ENCODE data around the gene CERCAM.
A peak's percentile ranks its signal among the peaks of the same experiment; 100 is the strongest.

Gene CERCAM

DNA sequence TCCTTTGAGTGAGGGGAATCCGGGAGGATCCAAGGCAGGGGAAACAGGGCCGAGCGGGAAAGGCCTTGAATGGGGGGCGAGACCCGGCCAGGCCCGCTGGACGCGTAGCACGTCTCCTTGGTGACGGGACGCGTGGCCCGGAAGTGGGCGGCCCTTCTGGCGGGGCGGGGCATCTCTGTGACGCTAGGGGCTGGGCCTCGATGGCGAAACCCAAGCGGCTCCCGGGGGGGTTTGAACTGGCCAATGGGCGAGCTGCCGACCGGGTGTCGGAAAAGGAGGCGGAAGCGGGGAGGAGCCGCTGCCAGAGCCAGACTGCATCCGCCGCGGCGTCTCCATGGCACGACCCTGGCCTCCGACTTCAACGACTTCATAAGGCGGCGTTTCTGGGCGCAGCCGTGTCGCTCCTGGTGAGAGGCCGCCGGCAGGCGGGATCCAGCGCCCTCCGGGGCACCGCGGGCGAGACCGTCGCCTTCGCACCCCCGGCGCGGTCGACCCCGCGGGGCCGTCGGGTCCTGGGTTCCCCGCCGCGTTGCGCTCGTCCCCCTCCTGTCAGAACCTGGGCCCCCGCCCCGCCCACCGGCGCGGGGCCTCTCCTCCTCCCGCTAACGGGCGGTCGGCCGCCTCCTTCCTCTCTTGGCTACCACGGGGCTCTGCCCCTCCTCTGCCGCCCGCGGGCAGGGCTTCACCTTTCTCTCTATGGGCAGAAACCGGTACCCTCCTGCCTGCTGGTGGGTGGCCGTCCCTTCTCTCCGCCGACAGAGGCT, 35.4 kb downstream of the CERCAM start, which contains the start of gene ODF2:
Gene ODF2, plus strand, starts transcription at position 158 of the 764 bp plus-strand sequence. Its CDS starts 86 bp downstream, at position 244.
- DNase-seq (ENCODE audit: low spot score) = peak; percentile 99
- TF ChIP-seq, protein P1, sequence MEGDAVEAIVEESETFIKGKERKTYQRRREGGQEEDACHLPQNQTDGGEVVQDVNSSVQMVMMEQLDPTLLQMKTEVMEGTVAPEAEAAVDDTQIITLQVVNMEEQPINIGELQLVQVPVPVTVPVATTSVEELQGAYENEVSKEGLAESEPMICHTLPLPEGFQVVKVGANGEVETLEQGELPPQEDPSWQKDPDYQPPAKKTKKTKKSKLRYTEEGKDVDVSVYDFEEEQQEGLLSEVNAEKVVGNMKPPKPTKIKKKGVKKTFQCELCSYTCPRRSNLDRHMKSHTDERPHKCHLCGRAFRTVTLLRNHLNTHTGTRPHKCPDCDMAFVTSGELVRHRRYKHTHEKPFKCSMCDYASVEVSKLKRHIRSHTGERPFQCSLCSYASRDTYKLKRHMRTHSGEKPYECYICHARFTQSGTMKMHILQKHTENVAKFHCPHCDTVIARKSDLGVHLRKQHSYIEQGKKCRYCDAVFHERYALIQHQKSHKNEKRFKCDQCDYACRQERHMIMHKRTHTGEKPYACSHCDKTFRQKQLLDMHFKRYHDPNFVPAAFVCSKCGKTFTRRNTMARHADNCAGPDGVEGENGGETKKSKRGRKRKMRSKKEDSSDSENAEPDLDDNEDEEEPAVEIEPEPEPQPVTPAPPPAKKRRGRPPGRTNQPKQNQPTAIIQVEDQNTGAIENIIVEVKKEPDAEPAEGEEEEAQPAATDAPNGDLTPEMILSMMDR (IDR thresholded peaks at IDR 0.05; ENCODE audit: extremely low read depth, missing control alignments) = no peak

DNA sequence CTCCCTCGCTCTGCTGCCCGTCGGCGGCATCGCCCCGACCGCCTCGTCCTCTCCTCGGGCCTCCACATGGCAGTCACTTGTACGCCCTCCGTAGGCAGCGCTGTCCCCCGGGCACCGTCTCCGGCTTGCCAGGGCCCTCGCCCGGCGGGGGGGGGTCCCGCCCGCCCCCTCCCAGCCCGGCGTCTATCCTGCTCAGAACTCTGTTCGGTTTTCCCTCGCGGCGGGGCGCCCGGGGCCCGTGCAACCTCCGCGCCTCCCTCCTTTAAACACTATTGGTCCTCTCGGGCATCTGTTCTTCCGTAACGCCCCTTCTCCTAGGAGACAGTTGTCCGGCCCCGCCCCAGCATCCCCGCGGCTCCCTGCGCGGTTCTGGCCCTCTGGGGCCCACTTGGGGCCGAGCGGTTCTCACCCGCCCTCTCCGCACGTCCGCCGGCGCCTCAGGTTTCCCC, 36.0 kb downstream of the CERCAM start:
- TF ChIP-seq, protein P1 (IDR thresholded peaks at IDR 0.05; ENCODE audit: extremely low read depth, missing control alignments) = no peak
- DNase-seq (ENCODE audit: low spot score) = peak; percentile 96

DNA sequence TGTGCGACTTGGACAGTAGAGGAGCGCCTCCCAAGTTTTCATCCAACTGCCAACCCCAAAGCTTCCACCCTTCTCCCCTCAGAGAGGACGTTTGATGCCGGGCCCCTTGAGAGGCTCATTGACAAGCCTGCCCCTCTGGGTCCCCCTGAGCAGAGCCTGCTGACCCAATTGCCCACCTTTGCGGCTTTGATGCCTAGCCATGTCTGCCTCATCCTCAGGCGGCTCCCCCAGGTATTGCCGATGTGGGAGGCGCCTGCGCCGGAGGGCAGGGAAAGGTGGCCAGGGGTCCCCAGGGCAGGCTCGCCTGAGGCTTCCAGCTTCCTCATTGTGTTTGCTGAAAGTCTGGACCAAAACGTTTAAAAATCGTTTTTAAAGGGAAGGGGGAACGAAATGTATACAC, 36.5 kb downstream of the CERCAM start:
- no peak for DNase-seq (ENCODE audit: low spot score)
- TF ChIP-seq, protein P1 (IDR thresholded peaks at IDR 0.05; ENCODE audit: extremely low read depth, missing control alignments) = no peak

GRCh38 chr9:128459011-128459410, 38.4 kb downstream of the CERCAM start:
- no peak for DNase-seq (ENCODE audit: low spot score)
- TF ChIP-seq, protein P1 (IDR thresholded peaks at IDR 0.05; ENCODE audit: extremely low read depth, missing control alignments) = no peak

DNA sequence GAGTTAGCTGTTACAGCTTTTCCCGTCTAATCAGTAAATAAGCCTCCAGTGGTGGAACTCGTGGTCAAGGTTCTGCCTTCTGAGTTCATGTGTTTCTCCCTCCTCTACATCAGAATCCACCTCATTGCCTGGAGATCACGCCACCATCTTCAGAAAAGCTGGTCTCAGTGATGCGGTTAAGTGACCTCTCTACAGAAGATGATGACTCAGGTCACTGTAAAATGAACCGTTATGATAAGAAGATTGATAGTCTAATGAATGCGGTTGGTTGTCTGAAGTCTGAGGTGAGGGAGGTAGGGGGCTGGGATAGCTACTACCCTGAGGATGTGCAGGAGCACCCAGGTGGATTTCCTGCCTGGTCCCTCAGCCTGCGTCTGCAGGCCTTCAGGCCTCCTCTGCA, 48.4 kb downstream of the CERCAM start:
- DNase-seq (ENCODE audit: low spot score) = no peak
- TF ChIP-seq, protein P1 (IDR thresholded peaks at IDR 0.05; ENCODE audit: extremely low read depth, missing control alignments) = no peak

GRCh38 chr9:128470560-128470959, 49.9 kb downstream of the CERCAM start:
- TF ChIP-seq, protein P1 (IDR thresholded peaks at IDR 0.05; ENCODE audit: extremely low read depth, missing control alignments) = no peak
- no peak for DNase-seq (ENCODE audit: low spot score)

DNA sequence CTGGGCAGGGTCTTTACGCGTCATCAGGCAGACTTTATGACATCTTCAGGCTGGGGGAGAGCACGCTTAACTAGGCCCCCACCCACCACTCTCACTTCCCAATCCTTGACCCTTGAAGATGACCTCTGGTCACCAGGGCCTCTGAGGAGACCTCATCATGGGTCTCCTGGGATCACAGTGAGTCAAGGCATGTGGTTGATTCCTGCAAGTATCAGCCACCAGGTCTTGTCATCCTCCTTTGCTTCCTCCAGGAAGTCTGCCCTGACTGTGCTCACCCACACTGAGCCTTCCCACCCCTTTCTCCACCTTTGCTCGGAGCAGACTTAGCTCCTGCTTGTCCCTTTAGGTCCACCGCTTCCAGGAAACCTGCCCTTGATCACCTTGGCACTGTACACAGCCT, 52.4 kb downstream of the CERCAM start:
- TF ChIP-seq, protein P1 (IDR thresholded peaks at IDR 0.05; ENCODE audit: extremely low read depth, missing control alignments) = no peak
- no peak for DNase-seq (ENCODE audit: low spot score)

Data from GM20000 (cell line).